Measurements from ENCODE around the gene SLCO3A1.

GRCh38 chr15:91866971-91867372 lies 13.5 kb downstream of the SLCO3A1 start:
- TF ChIP-seq, protein P1, sequence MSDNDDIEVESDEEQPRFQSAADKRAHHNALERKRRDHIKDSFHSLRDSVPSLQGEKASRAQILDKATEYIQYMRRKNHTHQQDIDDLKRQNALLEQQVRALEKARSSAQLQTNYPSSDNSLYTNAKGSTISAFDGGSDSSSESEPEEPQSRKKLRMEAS (CRISPR knock-in tag; IDR thresholded peaks at IDR 0.05) = no peak
- TF ChIP-seq, protein P2, sequence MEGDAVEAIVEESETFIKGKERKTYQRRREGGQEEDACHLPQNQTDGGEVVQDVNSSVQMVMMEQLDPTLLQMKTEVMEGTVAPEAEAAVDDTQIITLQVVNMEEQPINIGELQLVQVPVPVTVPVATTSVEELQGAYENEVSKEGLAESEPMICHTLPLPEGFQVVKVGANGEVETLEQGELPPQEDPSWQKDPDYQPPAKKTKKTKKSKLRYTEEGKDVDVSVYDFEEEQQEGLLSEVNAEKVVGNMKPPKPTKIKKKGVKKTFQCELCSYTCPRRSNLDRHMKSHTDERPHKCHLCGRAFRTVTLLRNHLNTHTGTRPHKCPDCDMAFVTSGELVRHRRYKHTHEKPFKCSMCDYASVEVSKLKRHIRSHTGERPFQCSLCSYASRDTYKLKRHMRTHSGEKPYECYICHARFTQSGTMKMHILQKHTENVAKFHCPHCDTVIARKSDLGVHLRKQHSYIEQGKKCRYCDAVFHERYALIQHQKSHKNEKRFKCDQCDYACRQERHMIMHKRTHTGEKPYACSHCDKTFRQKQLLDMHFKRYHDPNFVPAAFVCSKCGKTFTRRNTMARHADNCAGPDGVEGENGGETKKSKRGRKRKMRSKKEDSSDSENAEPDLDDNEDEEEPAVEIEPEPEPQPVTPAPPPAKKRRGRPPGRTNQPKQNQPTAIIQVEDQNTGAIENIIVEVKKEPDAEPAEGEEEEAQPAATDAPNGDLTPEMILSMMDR (IDR thresholded peaks at IDR 0.05) = no peak
- no peak for TF ChIP-seq SP1 (CRISPR knock-in tag; conservative IDR thresholded peaks at IDR 0.05)
- no peak for TF ChIP-seq NR3C1 (CRISPR knock-in tag; conservative IDR thresholded peaks at IDR 0.05; ENCODE audit: low read depth)
- no peak for TF ChIP-seq ZNF263 (CRISPR knock-in tag; IDR thresholded peaks at IDR 0.05; ENCODE audit: low read depth)
- TF ChIP-seq USF1 (CRISPR knock-in tag; IDR thresholded peaks at IDR 0.05) = no peak
- TF ChIP-seq E2F1 (CRISPR knock-in tag; IDR thresholded peaks at IDR 0.05) = no peak
- TF ChIP-seq USF2 (CRISPR knock-in tag; IDR thresholded peaks at IDR 0.05) = no peak
